SK-N-SH (cell line): ENCODE data around the gene DUSP10. TPM values are rescaled to one million over a fixed set of nuclear protein-coding genes. Genes with fewer than 3 reads are reported as not detected.

Source experiments
- CTCF ChIA-PET: fragments of 300-600, 350-600 bp; formaldehyde crosslinking; extraction: SDS; loops from one replicate; lab custom pipeline; 2021; lab: Yijun Ruan, JAX
- POLR2A ChIA-PET: fragments of 350-600 bp; sonication (Branson Sonifier 250); formaldehyde crosslinking; extraction: SDS; loops from one replicate; lab custom pipeline; 2020; ENCODE audit warnings: antibody characterized with exemption, inconsistent platforms; lab: Yijun Ruan, JAX
- DNase-seq: peaks from one replicate; pipeline ENCODE4 v3.0.0; 2012
- H2AFZ ChIP-seq: fragments of 200-600 bp; sonication (generic); 2 replicates; pipeline ENCODE4 v1.8.1; 2016; ENCODE audit warnings: antibody characterized with exemption, mild to moderate bottlenecking, low read depth
- H3F3A ChIP-seq: fragments of 200-600 bp; sonication (generic); replicated peaks from 2 replicates; pipeline ENCODE3; 2016; ENCODE audit warnings: antibody characterized with exemption, mild to moderate bottlenecking; ENCODE audit not compliant: insufficient read depth
- H3K27ac ChIP-seq, 2 experiments: fragments of 200-500 bp in 1 of 2; fragments of 200-600 bp in 1 of 2; sonication (Bioruptor generic) in 1 of 2; sonication (generic), shearing (Covaris generic) in 1 of 2; 2 replicates each; pipeline versions ENCODE4 v1.5.1 to v1.6.1; 2014 to 2016; ENCODE audit warnings: low read depth in 2 of 2, inconsistent platforms in 1 of 2, low read length in 1 of 2, mild to moderate bottlenecking in 1 of 2, mixed read lengths in 1 of 2
- H3K27me3 ChIP-seq: fragments of 200-600 bp; sonication (generic), shearing (Covaris generic); 2 replicates; pipeline ENCODE4 v1.6.1; 2016; ENCODE audit warnings: mixed run types; ENCODE audit not compliant: insufficient read depth
- H3K36me3 ChIP-seq, 2 experiments: fragments of 200-500 bp in 1 of 2; fragments of 200-600 bp in 1 of 2; sonication (Bioruptor generic) in 1 of 2; sonication (generic) in 1 of 2; replicated peaks in 1 of 2; 2 replicates each; pipeline versions ENCODE3 to v1.5.1; 2014 to 2016; ENCODE audit warnings: low read length in 1 of 2, mild to moderate bottlenecking in 1 of 2; ENCODE audit not compliant: insufficient read depth in 2 of 2, control insufficient read depth in 1 of 2
- H3K4me1 ChIP-seq, 2 experiments: fragments of 200-500 bp in 1 of 2; fragments of 200-600 bp in 1 of 2; sonication (Bioruptor generic) in 1 of 2; sonication (generic), shearing (Covaris generic) in 1 of 2; 2 replicates each; pipeline versions ENCODE4 v1.5.1 to v1.6.1; 2014 to 2016; ENCODE audit warnings: low read depth in 1 of 2, low read length in 1 of 2, mixed run types in 1 of 2; ENCODE audit not compliant: insufficient read depth in 2 of 2, control insufficient read depth in 1 of 2
- H3K4me2 ChIP-seq: fragments of 200-600 bp; sonication (generic), shearing (Covaris generic); 2 replicates; pipeline ENCODE4 v1.6.1; 2017; ENCODE audit warnings: mixed run types
- H3K4me3 ChIP-seq, 2 experiments: fragments of 200-500 bp in 1 of 2; fragments of 200-600 bp in 1 of 2; sonication (Bioruptor generic) in 1 of 2; sonication (generic), shearing (Covaris generic) in 1 of 2; 2 replicates each; pipeline versions ENCODE4 v1.5.1 to v1.8.1; 2014 to 2016; ENCODE audit warnings: low read depth in 2 of 2, inconsistent platforms in 1 of 2, low read length in 1 of 2, mild to moderate bottlenecking in 1 of 2, mixed read lengths in 1 of 2, moderate library complexity in 1 of 2
- H3K79me2 ChIP-seq: fragments of 200-600 bp; sonication (generic); 2 replicates; pipeline ENCODE4 v1.8.1; 2017; ENCODE audit warnings: mild to moderate bottlenecking; ENCODE audit not compliant: insufficient read depth
- H3K9ac ChIP-seq: fragments of 200-600 bp; sonication (generic); 2 replicates; pipeline ENCODE4 v1.6.1; 2017; ENCODE audit warnings: mixed run types
- H3K9me2 ChIP-seq: fragments of 200-600 bp; sonication (generic); 2 replicates; pipeline ENCODE4 v1.6.1; 2017; ENCODE audit warnings: mixed run types
- H3K9me3 ChIP-seq: fragments of 200-600 bp; sonication (generic); 2 replicates; pipeline ENCODE4 v1.6.1; 2017; ENCODE audit warnings: mixed run types, mild to moderate bottlenecking, moderate library complexity
- H4K20me1 ChIP-seq: fragments of 200-600 bp; sonication (generic); 2 replicates; pipeline ENCODE4 v1.6.1; 2017; ENCODE audit warnings: mild to moderate bottlenecking, mixed run types; ENCODE audit not compliant: insufficient read depth
- FOSL2 ChIP-seq: IDR thresholded peaks from 2 replicates; pipeline ENCODE4 v1.4.0; 2012; ENCODE audit warnings: low read depth, mild to moderate bottlenecking, moderate library complexity, borderline replicate concordance
- FOXM1 ChIP-seq: IDR thresholded peaks from 2 replicates; pipeline ENCODE4 v1.4.0; 2012; ENCODE audit warnings: low read depth, mild to moderate bottlenecking
- GABPA ChIP-seq: IDR thresholded peaks from 2 replicates; pipeline ENCODE4 v1.4.0; 2012; ENCODE audit warnings: low read depth, mild to moderate bottlenecking
- GATA2 ChIP-seq: sonication (generic); formaldehyde crosslinking; IDR thresholded peaks from 2 replicates; pipeline ENCODE4 v1.5.0; 2020; ENCODE audit warnings: mild to moderate bottlenecking, missing genetic modification reagents
- NRF1 ChIP-seq: IDR thresholded peaks from 2 replicates; pipeline ENCODE4 v1.6.1; 2012; ENCODE audit warnings: low read depth, mild to moderate bottlenecking, low read length
- RCOR1 ChIP-seq: fragments of 150-350 bp; IDR thresholded peaks from 2 replicates; pipeline ENCODE4 v1.6.1; 2017; ENCODE audit warnings: antibody characterized with exemption, low read length
- RFX5 ChIP-seq: IDR thresholded peaks from 2 replicates; pipeline ENCODE4 v1.6.1; 2012; ENCODE audit warnings: mild to moderate bottlenecking, improper control_type of control experiment, low read length
- TEAD4 ChIP-seq: IDR thresholded peaks from 2 replicates; pipeline ENCODE4 v1.4.0; 2012; ENCODE audit warnings: mild to moderate bottlenecking, borderline replicate concordance; ENCODE audit not compliant: insufficient read depth
- USF1 ChIP-seq: IDR thresholded peaks from 2 replicates; pipeline ENCODE4 v1.4.0; 2012; ENCODE audit warnings: low read depth, borderline replicate concordance
- ZBTB33 ChIP-seq: IDR thresholded peaks from 2 replicates; pipeline ENCODE4 v1.4.0; 2012; ENCODE audit warnings: low read depth, borderline replicate concordance
- WGBS: methylation state at CpG from one replicate; pipeline ENCODE4 v1.1.6; 2017; ENCODE audit warnings: low lambda C conversion rate; 5-methylcytosine and 5-hydroxymethylcytosine counted together
- polyA plus RNA-seq, 3 experiments: library from polyadenylated mRNA; depleted of rRNA; stranded (reverse); fragments of >200 nt; gene quantifications; 2 replicates each; pipeline ENCODE4 v1.2.3, GENCODE V29; 2012
- TF ChIP-seq, protein P1 (sequence below): fragments of 150-350 bp; IDR thresholded peaks from 2 replicates; pipeline ENCODE4 v1.6.1; 2017; ENCODE audit warnings: antibody characterized with exemption, low read length, low read depth, borderline replicate concordance
- TF ChIP-seq, protein P2 (sequence below): IDR thresholded peaks from 2 replicates; pipeline ENCODE4 v1.4.0; 2012; ENCODE audit warnings: low read depth
- TF ChIP-seq, protein P3 (sequence below): fragments of 200-600 bp; sonication (generic); IDR thresholded peaks from 2 replicates; pipeline ENCODE4 v1.6.1; 2017; ENCODE audit warnings: antibody characterized with exemption, mild to moderate bottlenecking, moderate library complexity

Gene DUSP10
- polyA plus RNA-seq, 1 of the 3 experiments (the other 2 are of a cell fraction) = 6.4 TPM

DNA sequence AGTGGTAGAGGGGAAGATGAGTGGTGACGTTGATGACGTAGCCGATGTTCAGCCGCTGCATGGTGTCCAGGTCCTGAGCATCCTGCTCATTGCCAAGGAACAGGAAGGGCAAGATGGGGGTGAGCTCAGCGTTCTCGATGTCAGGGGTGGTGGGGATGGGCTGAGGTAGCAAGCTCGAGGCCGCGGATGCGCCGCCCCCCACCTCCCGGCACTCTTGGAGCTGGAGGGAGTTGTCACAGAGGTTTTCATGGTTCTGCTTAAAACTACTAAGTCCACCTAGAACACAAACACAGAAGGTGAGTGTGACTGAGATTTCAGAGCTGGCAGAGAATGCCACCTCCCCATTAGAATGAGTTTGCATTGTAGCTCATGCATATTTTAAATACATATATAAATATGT, 35.7 kb downstream of the DUSP10 start:
- Histone ChIP-seq H3K9me2 (no peaks in the 10 kb centered on the region), H3K36me3 (peaks cover 8 to 33% of the 10 kb centered on the region in 2 experiments), H3K9me3 (no peaks in the 10 kb centered on the region), H3K9ac (no peak overlapping the region), H2AFZ (no peak overlapping the region), H3K27ac (no peak overlapping the region), H3K79me2 (no peaks in the 10 kb centered on the region), H3K4me1 (peaks cover 0 to 11% of the 10 kb centered on the region in 2 experiments; a peak in 2 of 4 replicates), H4K20me1 (no peaks in the 10 kb centered on the region), H3K27me3 (no peaks in the 10 kb centered on the region), H3K4me3 (no peak overlapping the region), H3K4me2 (no peak overlapping the region), H3F3A (no peaks in the 10 kb centered on the region)
- TF ChIP-seq FOXM1 (no peak), GABPA (no peak), RCOR1 (no peak), RFX5 (no peak), USF1 (no peak), NRF1 (no peak), GATA2 (CRISPR knock-in tag) (no peak), TEAD4 (no peak), ZBTB33 (no peak), FOSL2 (no peak)
- TF ChIP-seq, protein P1, sequence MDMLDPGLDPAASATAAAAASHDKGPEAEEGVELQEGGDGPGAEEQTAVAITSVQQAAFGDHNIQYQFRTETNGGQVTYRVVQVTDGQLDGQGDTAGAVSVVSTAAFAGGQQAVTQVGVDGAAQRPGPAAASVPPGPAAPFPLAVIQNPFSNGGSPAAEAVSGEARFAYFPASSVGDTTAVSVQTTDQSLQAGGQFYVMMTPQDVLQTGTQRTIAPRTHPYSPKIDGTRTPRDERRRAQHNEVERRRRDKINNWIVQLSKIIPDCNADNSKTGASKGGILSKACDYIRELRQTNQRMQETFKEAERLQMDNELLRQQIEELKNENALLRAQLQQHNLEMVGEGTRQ = no peak
- TF ChIP-seq, protein P2, sequence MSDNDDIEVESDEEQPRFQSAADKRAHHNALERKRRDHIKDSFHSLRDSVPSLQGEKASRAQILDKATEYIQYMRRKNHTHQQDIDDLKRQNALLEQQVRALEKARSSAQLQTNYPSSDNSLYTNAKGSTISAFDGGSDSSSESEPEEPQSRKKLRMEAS = no peak
- TF ChIP-seq, protein P3, sequence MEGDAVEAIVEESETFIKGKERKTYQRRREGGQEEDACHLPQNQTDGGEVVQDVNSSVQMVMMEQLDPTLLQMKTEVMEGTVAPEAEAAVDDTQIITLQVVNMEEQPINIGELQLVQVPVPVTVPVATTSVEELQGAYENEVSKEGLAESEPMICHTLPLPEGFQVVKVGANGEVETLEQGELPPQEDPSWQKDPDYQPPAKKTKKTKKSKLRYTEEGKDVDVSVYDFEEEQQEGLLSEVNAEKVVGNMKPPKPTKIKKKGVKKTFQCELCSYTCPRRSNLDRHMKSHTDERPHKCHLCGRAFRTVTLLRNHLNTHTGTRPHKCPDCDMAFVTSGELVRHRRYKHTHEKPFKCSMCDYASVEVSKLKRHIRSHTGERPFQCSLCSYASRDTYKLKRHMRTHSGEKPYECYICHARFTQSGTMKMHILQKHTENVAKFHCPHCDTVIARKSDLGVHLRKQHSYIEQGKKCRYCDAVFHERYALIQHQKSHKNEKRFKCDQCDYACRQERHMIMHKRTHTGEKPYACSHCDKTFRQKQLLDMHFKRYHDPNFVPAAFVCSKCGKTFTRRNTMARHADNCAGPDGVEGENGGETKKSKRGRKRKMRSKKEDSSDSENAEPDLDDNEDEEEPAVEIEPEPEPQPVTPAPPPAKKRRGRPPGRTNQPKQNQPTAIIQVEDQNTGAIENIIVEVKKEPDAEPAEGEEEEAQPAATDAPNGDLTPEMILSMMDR = no peak
- no peak for DNase-seq
- WGBS = 99% methylated on average over 12 of the region's 12 CpGs
- POLR2A ChIA-PET = no interaction called here
- CTCF ChIA-PET = no interaction called here
